ENCODE data around the gene NRN1.

GRCh38 chr6:5994999-5995657 lies 11.6 kb downstream of the NRN1 start:
- TF ChIP-seq, protein P1, sequence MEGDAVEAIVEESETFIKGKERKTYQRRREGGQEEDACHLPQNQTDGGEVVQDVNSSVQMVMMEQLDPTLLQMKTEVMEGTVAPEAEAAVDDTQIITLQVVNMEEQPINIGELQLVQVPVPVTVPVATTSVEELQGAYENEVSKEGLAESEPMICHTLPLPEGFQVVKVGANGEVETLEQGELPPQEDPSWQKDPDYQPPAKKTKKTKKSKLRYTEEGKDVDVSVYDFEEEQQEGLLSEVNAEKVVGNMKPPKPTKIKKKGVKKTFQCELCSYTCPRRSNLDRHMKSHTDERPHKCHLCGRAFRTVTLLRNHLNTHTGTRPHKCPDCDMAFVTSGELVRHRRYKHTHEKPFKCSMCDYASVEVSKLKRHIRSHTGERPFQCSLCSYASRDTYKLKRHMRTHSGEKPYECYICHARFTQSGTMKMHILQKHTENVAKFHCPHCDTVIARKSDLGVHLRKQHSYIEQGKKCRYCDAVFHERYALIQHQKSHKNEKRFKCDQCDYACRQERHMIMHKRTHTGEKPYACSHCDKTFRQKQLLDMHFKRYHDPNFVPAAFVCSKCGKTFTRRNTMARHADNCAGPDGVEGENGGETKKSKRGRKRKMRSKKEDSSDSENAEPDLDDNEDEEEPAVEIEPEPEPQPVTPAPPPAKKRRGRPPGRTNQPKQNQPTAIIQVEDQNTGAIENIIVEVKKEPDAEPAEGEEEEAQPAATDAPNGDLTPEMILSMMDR (optimal IDR thresholded peaks at IDR 0.05 in 1 of 3, IDR thresholded peaks at IDR 0.05 in 1 of 3, conservative IDR thresholded peaks at IDR 0.05 in 1 of 3; ENCODE audit: extremely low read depth in 1 of 3, insufficient read depth in 2 of 3, low read length in 3 of 3), result no peak
- no peak for TF ChIP-seq EZH2 (IDR thresholded peaks at IDR 0.05; ENCODE audit: low read length)
